HG03175 (cell line): Measurements from ENCODE around the gene ITIH1.

Experiments
- ATAC-seq: cut with Tn5 transposase; IDR thresholded peaks from one replicate; pipeline ENCODE4 v1.9.1; 2021; ENCODE audit warnings: mild to moderate bottlenecking, moderate library complexity; ENCODE audit not compliant: unreplicated experiment

ITIH1 gene

GRCh38 chr3:52790337-52790736, 12.9 kb downstream of the ITIH1 start:
- ATAC-seq: no peak

- no peak for ATAC-seq
Measured at GRCh38 chr3:52790741-52791140, 13.3 kb downstream of the ITIH1 start.

GRCh38 chr3:52791366-52791765, 14.0 kb downstream of the ITIH1 start:
- no peak for ATAC-seq

- no peak for ATAC-seq
Measured at GRCh38 chr3:52791928-52792327, 14.5 kb downstream of the ITIH1 start.

DNA sequence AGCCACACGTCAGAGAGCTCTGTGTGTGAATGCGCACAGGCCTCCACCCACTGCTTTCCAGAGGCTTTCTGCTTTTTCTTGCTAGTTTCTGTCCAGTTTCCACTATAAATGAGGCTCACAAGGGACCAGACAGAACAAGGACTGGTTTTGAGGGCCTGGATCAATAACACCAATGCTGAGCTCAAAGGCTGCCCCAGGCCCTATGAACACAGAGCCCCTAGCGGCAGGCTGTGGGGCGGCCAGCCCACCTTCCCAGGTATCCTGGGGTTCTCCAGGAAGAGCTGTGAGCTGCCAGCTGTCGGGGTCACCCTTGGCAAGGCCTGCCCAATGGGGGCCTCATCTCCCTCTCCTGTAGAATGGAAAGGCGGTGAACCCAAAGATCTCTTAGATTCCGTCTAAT, 15.0 kb downstream of the ITIH1 start:
- ATAC-seq: no peak

DNA sequence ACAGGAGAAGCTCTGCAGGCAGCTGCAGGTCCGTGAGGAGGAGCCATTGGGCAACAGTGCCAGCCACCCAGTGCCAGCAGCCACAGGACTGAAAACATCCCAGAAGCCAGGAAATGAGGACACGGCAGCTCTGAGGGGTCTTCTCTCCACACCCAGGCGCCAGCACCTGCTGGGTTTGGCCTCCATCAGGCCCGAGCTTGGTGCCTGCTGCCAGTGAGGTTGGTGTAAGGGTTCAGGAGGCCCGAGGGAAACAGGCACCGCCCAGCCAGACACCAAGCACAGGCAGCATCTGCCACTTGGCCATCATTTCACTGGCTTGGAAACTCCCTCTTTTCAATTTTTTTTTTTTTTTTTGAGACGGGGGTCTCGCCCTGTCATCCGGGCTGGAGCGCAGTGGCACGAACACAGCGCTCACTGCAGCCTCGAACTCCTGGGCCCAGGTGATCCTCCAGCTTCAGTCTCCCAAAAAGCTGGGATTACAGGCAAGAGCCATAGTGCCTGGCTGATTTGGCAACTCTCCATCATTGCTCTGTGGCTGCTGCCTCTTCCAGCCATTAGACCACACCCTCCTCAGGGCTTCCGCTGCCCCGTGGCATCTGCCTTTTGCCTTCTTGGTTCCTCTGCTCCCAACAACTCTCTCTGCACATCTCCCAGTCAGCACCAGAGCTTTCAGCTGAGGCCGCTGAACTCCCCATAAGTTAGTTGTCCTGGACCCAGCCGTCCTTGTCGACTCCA, 15.7 kb downstream of the ITIH1 start:
- no peak for ATAC-seq

GRCh38 chr3:52793702-52794611, 16.6 kb downstream of the ITIH1 start:
- no peak for ATAC-seq

DNA sequence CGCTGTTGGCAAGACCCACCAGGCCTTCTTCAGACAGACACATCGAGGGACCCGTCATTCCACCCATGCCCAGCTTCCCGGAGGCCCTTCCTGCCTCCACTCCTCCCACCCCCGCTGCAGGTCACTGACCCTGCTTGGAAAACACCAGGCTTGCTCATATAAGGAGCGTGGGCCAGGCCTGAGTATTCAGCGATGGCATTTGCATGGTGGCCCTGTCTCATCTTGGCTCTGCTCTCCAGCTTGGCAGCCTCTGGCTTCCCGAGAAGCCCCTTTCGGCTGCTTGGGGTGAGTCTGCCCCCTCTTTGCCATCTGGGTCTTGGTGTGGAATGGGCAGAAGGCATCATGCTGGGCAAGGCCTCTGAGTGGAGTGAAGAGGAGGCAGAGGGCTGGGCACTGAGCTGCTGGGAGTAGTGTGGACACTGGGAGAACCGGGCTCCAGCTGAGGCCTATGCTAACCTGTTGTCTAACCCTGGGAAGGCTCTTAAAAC, 17.3 kb downstream of the ITIH1 start, which contains the start of gene ITIH3:
TSS of gene ITIH3 (plus strand) at position 185 of the 488 bp plus-strand sequence. CDS start at position 193, 8 bp downstream.
- ATAC-seq: no peak

GRCh38 chr3:52795298-52795900, 18.0 kb downstream of the ITIH1 start:
- ATAC-seq: no peak

DNA sequence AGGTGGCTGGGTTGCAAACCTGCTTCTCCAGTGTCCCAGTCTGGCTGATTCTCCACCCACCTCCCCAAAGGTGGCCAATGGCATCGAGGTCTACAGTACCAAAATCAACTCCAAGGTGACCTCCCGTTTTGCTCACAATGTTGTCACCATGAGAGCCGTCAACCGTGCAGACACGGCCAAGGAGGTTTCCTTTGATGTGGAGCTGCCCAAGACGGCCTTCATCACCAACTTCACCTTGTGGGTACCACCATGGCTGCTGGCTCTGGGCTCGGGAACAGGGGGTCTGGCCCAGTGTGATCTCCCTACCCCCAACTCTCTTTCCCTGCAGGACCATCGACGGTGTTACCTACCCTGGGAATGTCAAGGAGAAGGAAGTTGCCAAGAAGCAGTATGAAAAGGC, 19.0 kb downstream of the ITIH1 start:
- ATAC-seq: no peak

DNA sequence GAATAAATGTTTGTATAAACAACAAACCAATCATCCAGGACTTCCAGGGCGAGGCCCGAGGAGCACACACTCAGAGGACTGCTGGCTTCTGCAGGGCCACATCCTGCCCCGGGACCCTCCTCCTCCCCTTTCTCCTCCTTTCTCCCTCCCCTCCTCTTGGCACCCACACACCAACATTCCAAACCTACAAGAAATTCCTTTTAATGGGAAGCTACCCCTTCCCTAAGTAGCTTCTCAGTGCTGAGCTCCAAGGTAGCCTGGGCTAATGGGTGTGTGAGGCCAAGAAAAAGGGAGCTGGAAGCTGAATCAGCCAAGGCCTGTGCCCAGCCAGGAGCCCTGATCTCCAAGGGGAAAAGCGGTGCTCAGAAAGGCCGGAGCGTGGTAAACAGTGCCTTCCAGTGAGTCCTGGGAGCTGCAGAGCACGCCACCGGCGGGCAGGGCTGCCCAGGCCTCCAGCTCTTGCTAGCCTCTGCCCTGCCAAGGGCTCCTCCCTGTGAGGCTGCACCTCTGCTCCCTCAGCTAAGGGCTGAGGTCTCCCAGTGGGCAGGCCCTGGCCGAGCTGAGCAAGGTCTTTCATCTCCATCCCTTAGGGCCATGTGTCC, 21.1 kb downstream of the ITIH1 start:
- no peak for ATAC-seq

GRCh38 chr3:52798978-52799476, 21.6 kb downstream of the ITIH1 start:
- ATAC-seq: no peak

DNA sequence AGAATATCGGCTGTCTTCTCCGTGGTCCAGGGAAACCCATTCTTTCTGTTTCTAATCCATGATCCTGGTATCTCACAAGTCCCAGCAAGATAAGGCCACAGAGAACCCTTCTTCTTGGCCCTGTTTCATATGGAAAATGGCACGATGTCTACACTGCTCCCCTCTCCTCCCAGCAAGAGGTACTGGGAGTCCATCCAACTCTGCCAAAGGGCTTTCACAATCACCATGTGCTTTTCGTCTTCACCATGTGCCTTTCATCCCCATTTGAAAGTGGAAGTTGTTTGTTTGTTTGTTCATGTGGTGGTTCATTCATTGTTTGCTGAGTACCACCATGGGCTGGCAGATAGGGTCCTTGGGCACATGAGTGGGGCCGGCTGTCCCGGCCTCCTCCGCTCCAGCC, 22.7 kb downstream of the ITIH1 start:
- ATAC-seq: no peak

GRCh38 chr3:52801839-52802238, 24.4 kb downstream of the ITIH1 start:
- no peak for ATAC-seq

DNA sequence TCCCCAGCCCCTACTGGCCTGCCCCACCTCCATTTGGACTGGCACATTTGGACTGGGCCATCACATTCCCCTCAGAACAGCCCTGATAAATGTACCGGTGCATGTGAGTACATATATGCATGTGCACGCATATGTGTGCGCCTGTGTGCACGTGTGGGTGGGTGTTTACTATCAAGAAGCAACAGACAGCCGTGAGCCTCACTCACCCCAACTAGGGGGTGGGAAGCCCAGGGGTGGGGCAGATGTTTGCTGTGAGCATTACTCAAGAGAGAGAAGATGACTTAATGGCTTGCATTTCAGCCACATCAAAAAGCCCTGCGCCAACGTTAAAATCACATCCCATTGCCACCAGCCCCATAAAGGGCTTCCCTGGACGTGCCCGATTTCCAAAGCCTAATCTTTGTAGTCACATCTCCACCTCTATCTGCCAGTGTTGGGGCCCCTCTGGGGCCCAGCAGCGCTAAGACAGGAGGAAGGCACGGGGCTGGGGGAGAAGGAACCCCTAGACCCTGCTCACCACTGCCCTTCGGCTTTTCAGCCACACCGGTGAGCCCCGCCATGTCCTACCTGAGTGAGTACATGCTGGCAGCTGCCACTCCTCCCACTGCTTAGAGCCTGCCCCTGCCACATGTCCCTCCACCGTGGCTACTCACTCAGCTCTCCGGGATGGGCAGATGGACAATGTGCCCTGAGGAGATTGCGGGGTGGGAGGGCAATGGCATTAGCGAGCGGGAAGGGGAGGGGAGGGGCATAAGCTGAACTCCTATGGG, 28.1 kb downstream of the ITIH1 start:
- no peak for ATAC-seq

- no peak for ATAC-seq
Measured at GRCh38 chr3:52809149-52809548, 31.8 kb downstream of the ITIH1 start.

DNA sequence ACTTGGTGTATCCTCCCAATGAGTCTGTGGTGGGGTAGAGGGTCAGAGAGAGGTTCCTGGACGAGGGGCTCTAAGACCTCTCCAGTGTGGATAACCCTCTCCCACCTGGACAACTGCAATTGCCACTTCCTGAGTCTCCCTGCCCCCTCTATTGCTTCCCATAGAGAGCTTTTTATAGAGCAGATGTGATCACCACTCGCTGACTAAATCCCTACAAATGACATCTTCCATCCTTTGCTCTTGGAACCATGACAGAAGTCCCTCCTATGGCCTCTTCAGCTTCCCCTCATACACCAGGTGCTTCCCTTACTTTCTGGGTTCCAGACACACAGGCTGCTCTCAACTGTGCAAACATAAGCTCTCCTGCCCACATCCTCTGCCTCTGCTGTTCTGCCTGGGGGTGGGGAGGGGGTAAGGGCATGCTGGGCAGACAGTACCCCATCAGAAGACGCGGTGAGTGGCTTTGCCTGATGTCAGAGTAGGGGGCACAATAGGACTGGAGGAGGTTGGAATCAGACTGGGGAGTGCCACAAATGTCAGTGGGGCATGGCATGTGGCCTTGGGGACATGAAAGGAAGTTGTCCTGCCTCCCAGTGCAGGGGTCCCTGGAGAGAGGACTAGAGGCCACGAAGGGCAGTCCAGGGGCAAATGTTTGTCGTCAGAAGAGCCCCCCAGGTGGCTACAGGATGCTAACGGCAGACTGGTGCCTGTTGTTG, 32.4 kb downstream of the ITIH1 start:
- no peak for ATAC-seq

- no peak for ATAC-seq
Measured at GRCh38 chr3:52810923-52811322, 33.5 kb downstream of the ITIH1 start.

- ATAC-seq: no peak
Measured at GRCh38 chr3:52811452-52812011, 34.1 kb downstream of the ITIH1 start.
